Measurements from ENCODE around the gene RANBP10.

DNA sequence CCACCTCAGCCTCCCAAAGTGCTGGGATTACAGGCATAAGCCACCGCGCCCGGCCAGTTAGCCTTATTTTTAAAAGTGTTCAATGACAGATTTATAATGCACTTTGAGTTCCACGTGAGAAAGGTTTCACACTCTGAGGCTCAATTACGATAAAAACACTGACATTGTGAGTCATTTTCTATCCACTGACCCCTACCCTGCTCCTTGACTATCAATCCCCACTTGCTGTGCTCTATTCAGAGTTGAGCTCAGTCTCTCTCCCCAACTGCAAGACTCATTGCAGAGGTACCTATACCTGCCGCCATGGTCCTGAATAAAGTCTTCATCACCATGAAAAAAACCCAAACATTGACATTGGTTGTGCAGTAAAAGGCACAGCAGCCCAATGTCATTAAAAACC, 95.8 kb downstream of the RANBP10 start:
- TF ChIP-seq EZH2 (IDR thresholded peaks at IDR 0.05; ENCODE audit: borderline replicate concordance, low read length): no peak
- TF ChIP-seq, protein P1, sequence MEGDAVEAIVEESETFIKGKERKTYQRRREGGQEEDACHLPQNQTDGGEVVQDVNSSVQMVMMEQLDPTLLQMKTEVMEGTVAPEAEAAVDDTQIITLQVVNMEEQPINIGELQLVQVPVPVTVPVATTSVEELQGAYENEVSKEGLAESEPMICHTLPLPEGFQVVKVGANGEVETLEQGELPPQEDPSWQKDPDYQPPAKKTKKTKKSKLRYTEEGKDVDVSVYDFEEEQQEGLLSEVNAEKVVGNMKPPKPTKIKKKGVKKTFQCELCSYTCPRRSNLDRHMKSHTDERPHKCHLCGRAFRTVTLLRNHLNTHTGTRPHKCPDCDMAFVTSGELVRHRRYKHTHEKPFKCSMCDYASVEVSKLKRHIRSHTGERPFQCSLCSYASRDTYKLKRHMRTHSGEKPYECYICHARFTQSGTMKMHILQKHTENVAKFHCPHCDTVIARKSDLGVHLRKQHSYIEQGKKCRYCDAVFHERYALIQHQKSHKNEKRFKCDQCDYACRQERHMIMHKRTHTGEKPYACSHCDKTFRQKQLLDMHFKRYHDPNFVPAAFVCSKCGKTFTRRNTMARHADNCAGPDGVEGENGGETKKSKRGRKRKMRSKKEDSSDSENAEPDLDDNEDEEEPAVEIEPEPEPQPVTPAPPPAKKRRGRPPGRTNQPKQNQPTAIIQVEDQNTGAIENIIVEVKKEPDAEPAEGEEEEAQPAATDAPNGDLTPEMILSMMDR (conservative IDR thresholded peaks at IDR 0.05 in 1 of 2, IDR thresholded peaks at IDR 0.05 in 1 of 2; ENCODE audit: extremely low read depth in 1 of 2, insufficient read depth in 1 of 2, low read depth in 1 of 2, low read length in 2 of 2): no peak
